ENCODE results near the gene CALN1. TPM values are rescaled to one million over a fixed set of nuclear protein-coding genes. Genes with fewer than 3 reads are reported as not detected.

CALN1 gene
- total and polyA plus RNA-seq, 3 donors from 2014 or later: 4.3 to 6.2 (median 4.4) TPM

GRCh38 chr7:72334698-72335097 lies 77.4 kb downstream of the CALN1 start:
- Histone ChIP-seq H3K36me3 (ENCODE audit: low read depth, missing control alignments) (no peaks in the 10 kb centered on the region), H3K4me1 (peaks cover 3% of the 10 kb centered on the region), H3K27ac (no peak overlapping the region), H3K4me3 (no peak overlapping the region), H3K27me3 (no peaks in the 10 kb centered on the region), H3K9me3 (no peaks in the 10 kb centered on the region)
- no peak for DNase-seq
- 40 to 61% methylated on average over 5 of the region's 5 CpGs for WGBS, 2 donors
- intact Hi-C loops (cut with DNase I; ENCODE audit: low total_unique reads): no loop called here
- no peak for TF ChIP-seq POLR2A (IDR thresholded peaks at IDR 0.05)
- TF ChIP-seq, protein P1, sequence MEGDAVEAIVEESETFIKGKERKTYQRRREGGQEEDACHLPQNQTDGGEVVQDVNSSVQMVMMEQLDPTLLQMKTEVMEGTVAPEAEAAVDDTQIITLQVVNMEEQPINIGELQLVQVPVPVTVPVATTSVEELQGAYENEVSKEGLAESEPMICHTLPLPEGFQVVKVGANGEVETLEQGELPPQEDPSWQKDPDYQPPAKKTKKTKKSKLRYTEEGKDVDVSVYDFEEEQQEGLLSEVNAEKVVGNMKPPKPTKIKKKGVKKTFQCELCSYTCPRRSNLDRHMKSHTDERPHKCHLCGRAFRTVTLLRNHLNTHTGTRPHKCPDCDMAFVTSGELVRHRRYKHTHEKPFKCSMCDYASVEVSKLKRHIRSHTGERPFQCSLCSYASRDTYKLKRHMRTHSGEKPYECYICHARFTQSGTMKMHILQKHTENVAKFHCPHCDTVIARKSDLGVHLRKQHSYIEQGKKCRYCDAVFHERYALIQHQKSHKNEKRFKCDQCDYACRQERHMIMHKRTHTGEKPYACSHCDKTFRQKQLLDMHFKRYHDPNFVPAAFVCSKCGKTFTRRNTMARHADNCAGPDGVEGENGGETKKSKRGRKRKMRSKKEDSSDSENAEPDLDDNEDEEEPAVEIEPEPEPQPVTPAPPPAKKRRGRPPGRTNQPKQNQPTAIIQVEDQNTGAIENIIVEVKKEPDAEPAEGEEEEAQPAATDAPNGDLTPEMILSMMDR (IDR thresholded peaks at IDR 0.05): no peak

DNA sequence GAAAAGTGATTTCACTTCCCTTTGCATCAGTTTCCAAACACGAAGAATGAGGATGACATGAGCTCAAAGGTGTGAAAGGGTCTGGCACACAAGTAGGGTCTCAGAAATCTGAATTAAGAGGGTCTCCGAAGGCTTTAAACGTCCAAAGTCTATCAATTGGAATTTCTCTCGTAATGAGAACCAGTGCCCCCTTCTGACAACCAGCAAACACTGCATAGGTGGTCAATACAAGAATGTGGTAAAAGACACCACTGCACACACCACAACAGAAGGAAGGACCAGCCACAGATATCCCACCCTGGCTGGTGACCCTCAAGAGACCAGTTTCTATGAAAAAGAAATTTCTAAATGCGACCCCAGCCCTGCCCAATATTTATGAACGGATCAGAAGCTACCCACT lies 78.1 kb downstream of the CALN1 start:
- DNase-seq: no peak
- H3K4me3 ChIP-seq: no peak overlapping the region
- H3K4me1 ChIP-seq: peaks cover 3% of the 10 kb centered on the region
- H3K36me3 ChIP-seq (ENCODE audit: low read depth, missing control alignments): no peaks in the 10 kb centered on the region
- H3K27me3 ChIP-seq: no peaks in the 10 kb centered on the region
- no peak for TF ChIP-seq POLR2A (IDR thresholded peaks at IDR 0.05)
- TF ChIP-seq, protein P1 (IDR thresholded peaks at IDR 0.05): peak in 2 of 3 experiments; percentile 28 to 33
- no peaks in the 10 kb centered on the region for H3K9me3 ChIP-seq
- WGBS, 2 donors: 33 to 38% methylated on average over 6 of the region's 6 CpGs
- intact Hi-C loops (cut with DNase I; ENCODE audit: low total_unique reads): no loop called here
- H3K27ac ChIP-seq: no peak overlapping the region

- no peak for DNase-seq
- Histone ChIP-seq H3K27ac (no peak overlapping the region), H3K4me1 (no peaks in the 10 kb centered on the region), H3K9me3 (no peaks in the 10 kb centered on the region), H3K36me3 (ENCODE audit: low read depth, missing control alignments) (no peaks in the 10 kb centered on the region), H3K4me3 (no peak overlapping the region), H3K27me3 (no peaks in the 10 kb centered on the region)
- TF ChIP-seq, protein P1 (IDR thresholded peaks at IDR 0.05): no peak
- TF ChIP-seq POLR2A (IDR thresholded peaks at IDR 0.05): no peak
- intact Hi-C loops (cut with DNase I; ENCODE audit: low total_unique reads): no loop called here
These were observed 85.3 kb downstream of the CALN1 start for GRCh38 chr7:72326811-72327210.

DNA sequence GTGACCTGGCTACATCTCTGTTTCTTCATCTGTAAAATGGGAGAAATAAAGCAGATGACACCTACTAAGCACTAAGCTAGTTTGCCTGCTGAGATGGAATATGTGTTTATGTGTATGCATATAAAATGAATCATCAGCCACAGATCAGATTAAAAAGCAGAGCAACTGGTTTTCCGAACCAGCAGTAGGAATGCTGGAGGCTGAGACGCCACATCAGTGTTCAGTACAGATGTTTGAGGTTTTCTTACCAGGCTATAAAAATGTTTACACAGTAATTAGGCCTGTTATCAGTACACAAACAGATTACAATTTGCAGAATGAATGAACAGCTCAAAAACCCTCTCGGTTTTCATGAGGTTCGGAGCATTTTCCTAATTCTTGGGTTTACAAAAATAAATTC lies 85.8 kb downstream of the CALN1 start:
- intact Hi-C loops (cut with DNase I; ENCODE audit: low total_unique reads): no loop called here
- Histone ChIP-seq H3K27ac (no peak overlapping the region), H3K4me1 (no peaks in the 10 kb centered on the region), H3K36me3 (ENCODE audit: low read depth, missing control alignments) (no peaks in the 10 kb centered on the region), H3K9me3 (no peaks in the 10 kb centered on the region), H3K27me3 (no peaks in the 10 kb centered on the region), H3K4me3 (no peak overlapping the region)
- no peak for TF ChIP-seq POLR2A (IDR thresholded peaks at IDR 0.05)
- TF ChIP-seq, protein P1 (IDR thresholded peaks at IDR 0.05): no peak
- 70 to 86% methylated on average over 4 of the region's 4 CpGs for WGBS, 2 donors
- no peak for DNase-seq

GRCh38 chr7:72325561-72325960 lies 86.6 kb downstream of the CALN1 start:
- no peak overlapping the region for H3K4me3 ChIP-seq
- no peaks in the 10 kb centered on the region for H3K9me3 ChIP-seq
- no peak overlapping the region for H3K27ac ChIP-seq
- no peak for DNase-seq
- no peaks in the 10 kb centered on the region for H3K36me3 ChIP-seq (ENCODE audit: low read depth, missing control alignments)
- no peaks in the 10 kb centered on the region for H3K4me1 ChIP-seq
- WGBS, 2 donors: 81 to 88% methylated on average over 5 of the region's 5 CpGs
- intact Hi-C loops (cut with DNase I; ENCODE audit: low total_unique reads): no loop called here
- no peaks in the 10 kb centered on the region for H3K27me3 ChIP-seq
- no peak for TF ChIP-seq POLR2A (IDR thresholded peaks at IDR 0.05)
- TF ChIP-seq, protein P1 (IDR thresholded peaks at IDR 0.05): no peak
